GM12873 (cell line): ENCODE data around the gene L1CAM.

Source experiments
- CTCF ChIP-seq: IDR thresholded peaks from 2 replicates; pipeline ENCODE4 v1.5.1; 2012; ENCODE audit warnings: low read depth, mild to moderate bottlenecking, moderate library complexity, low read length, control low read depth; ENCODE audit not compliant: insufficient read depth; ENCODE audit errors: missing control alignments

The L1CAM gene

GRCh38 chrX:153866302-153867019 is 19.5 kb downstream of the L1CAM start:
- TF ChIP-seq CTCF, result no peak

- no peak for TF ChIP-seq CTCF
Observed at GRCh38 chrX:153865685-153866084, 20.3 kb downstream of the L1CAM start.

GRCh38 chrX:153865321-153865580 is 20.7 kb downstream of the L1CAM start:
- no peak for TF ChIP-seq CTCF

- no peak for TF ChIP-seq CTCF
Observed at GRCh38 chrX:153864561-153865320, 21.2 kb downstream of the L1CAM start.

GRCh38 chrX:153864101-153864500 is 21.9 kb downstream of the L1CAM start:
- no peak for TF ChIP-seq CTCF

GRCh38 chrX:153863251-153863991 is 22.6 kb downstream of the L1CAM start:
- no peak for TF ChIP-seq CTCF

GRCh38 chrX:153862369-153863250 is 23.4 kb downstream of the L1CAM start:
- no peak for TF ChIP-seq CTCF
